ENCODE measurements around the gene ZBTB48.

The ZBTB48 gene

GRCh38 chr1:6586404-6586816, 6.6 kb downstream of the ZBTB48 start:
- no peak for DNase-seq (ENCODE audit: low read depth)
- no peak for TF ChIP-seq CTCF (conservative IDR thresholded peaks at IDR 0.05; ENCODE audit: low read depth, low read length)
- no peak overlapping the region for H3K4me3 ChIP-seq (ENCODE audit: low read depth, low read length)

GRCh38 chr1:6587261-6588005, 7.6 kb downstream of the ZBTB48 start:
- TF ChIP-seq CTCF (conservative IDR thresholded peaks at IDR 0.05; ENCODE audit: low read depth, low read length): no peak
- DNase-seq (ENCODE audit: low read depth): no peak
- H3K4me3 ChIP-seq (ENCODE audit: low read depth, low read length): no peak overlapping the region

GRCh38 chr1:6588128-6588892, 8.5 kb downstream of the ZBTB48 start:
- no peak for TF ChIP-seq CTCF (conservative IDR thresholded peaks at IDR 0.05; ENCODE audit: low read depth, low read length)

GRCh38 chr1:6588893-6589520, 9.2 kb downstream of the ZBTB48 start:
- no peak for TF ChIP-seq CTCF (conservative IDR thresholded peaks at IDR 0.05; ENCODE audit: low read depth, low read length)

More at GRCh38 chr1:6588128-6588892, 8.5 kb downstream of the ZBTB48 start:
- no peak overlapping the region for H3K4me3 ChIP-seq (ENCODE audit: low read depth, low read length)
- DNase-seq (ENCODE audit: low read depth): no peak

GRCh38 chr1:6590046-6590445, 10.3 kb downstream of the ZBTB48 start:
- no peak overlapping the region for H3K4me3 ChIP-seq (ENCODE audit: low read depth, low read length)

More at GRCh38 chr1:6588893-6589520, 9.2 kb downstream of the ZBTB48 start:
- DNase-seq (ENCODE audit: low read depth): no peak
- no peak overlapping the region for H3K4me3 ChIP-seq (ENCODE audit: low read depth, low read length)

GRCh38 chr1:6591222-6591621, 11.4 kb downstream of the ZBTB48 start:
- no peak overlapping the region for H3K4me3 ChIP-seq (ENCODE audit: low read depth, low read length)
- no peak for DNase-seq (ENCODE audit: low read depth)

More at GRCh38 chr1:6590046-6590445, 10.3 kb downstream of the ZBTB48 start:
- no peak for TF ChIP-seq CTCF (conservative IDR thresholded peaks at IDR 0.05; ENCODE audit: low read depth, low read length)
- no peak for DNase-seq (ENCODE audit: low read depth)

More at GRCh38 chr1:6591222-6591621, 11.4 kb downstream of the ZBTB48 start:
- no peak for TF ChIP-seq CTCF (conservative IDR thresholded peaks at IDR 0.05; ENCODE audit: low read depth, low read length)

Measured in choroid plexus epithelial cell (primary cell).